ENCODE results near the gene NR0B2. TPM values are rescaled to one million over a fixed set of nuclear protein-coding genes. Genes with fewer than 3 reads are reported as not detected.

The NR0B2 gene, protein sequence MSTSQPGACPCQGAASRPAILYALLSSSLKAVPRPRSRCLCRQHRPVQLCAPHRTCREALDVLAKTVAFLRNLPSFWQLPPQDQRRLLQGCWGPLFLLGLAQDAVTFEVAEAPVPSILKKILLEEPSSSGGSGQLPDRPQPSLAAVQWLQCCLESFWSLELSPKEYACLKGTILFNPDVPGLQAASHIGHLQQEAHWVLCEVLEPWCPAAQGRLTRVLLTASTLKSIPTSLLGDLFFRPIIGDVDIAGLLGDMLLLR
- not detected in 2 replicates for total RNA-seq

DNA sequence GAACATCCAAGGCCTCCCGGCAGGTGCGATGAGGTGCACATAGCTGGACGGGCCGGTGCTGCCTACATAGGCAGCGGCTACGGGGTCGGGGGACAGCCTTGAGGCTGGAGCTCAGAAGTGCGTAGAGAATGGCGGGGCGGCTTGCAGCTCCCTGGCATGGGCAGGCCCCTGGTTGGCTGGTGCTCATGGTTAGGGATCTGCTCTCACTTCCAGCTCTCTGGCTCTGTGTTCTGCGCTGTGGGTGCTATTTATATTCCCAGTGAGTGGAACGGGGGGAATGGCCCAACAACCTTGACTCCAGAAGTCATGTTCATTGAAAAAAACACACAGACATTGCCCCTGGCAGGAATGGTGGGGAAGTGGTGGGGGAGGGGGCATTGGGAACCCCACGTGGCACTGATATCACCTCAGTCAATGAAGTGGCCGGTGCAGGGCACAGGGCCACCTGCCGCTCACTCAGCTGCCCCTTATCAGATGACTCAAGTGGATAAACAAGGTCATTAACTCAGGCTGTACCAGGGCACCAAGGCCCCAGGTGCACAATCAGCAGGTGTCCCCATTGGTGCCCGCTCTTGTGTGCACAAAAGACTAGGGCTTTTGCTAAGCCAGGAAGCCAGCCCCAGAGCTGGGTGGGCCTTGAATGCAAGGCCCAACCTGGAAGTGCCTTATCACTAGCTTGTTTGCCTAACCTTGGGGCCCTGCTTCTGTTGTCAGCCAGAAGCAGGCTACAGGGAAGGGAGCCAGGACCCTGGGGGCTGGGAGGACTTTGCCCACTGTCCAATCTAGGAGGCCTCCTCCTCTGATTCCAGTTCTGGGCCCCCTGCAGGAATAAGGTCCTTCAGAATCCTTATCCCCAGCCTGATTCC is at the start of gene NR0B2:
NR0B2 (minus strand) TSS at position 222 of the 866 bp plus-strand sequence; CDS start at position 187, 35 bp downstream.

DNA sequence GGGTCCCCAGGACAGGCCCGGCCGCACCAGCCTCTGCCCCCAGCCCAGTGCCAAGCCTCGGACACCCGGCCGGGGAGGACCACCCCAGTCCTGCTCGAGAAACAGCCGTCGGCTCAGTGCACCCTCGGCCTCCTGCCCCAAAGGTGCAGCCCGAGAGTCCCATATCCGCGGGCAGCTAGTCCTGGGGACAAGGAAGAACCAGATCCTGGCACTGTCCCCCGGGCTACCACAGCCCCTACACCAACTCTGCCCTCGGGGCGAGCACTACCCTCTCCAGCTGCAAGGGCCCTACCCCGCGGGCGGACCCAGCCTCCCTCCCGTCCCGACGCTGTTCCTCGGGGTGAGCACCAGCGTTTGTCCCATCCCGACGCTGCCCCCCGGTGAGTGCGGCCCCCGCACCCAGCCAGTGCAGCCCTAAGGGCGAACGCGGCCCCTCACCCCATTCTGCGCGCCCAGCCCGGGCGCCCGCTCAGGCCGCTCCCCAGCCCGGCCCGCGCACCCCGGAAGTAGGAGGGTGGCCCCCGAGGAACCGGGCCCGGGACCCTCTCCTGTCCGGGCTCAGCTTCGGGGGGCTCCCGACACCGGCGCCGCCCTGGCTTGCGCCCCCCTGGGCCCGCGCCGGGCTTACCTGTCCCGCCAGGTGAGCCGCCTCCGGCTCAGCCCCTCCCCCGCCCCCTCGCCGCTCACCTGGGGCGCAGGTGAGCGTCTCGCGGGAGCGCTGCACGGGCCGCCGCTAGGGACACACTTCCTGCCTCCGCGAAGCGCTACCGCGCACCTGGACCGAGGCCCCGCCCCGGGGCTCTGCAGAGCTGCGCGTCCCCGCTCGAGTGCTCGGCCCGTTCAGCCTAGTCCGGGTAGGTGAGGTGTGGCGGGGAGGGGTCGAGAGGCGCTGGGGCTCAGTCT is 46.2 kb upstream of the NR0B2 start, which contains the start of gene KDF1:
KDF1 (minus strand) TSS at position 747 of the 903 bp plus-strand sequence. CDS start 8,088 bp downstream, outside the sequence.

GRCh38 chr1:26921540-26922430 is 8.0 kb upstream of the NR0B2 start, which contains the start of gene NUDC:
NUDC (plus strand) TSS chr1:26921743; CDS start chr1:26921849, 106 bp downstream.

DNA sequence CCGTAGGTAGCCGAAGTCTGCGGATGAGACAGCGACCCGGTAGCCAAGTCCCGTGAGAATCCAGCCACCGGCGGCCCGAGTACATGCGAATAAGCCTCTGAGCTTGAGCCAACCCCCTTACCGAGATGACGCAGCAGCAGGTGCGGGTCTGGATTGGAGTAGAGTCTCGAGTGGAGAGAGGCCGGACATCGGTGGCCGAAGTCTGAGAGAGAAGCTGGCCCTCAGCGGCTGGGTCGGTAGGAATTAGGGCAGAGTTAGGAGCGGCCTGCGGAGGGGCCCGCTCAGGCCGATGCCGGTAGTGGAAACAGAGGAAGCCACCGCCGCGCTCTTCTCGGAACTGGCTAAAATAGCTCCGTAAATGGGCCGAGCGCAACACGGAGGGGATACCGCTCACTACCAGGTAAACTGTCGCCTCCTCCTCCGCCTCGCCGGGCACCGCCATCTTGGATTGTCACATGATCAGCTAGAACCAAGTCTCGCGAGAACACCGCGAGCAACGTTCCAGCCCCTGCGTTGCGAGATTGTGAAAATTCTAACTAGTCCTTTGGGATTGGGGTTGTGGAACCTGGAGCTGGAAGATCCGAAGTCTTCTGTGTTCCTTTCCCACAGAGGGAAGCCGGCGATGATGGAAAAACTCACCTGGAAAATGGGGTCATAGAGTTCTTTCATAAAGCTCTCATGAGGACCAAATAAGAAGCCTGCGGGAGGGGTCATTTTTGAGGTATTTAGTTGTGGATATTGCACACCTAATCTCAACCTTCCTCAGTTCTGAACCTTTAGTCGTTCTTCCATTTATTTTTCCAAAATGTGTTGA is 13.6 kb downstream of the NR0B2 start, which contains the start of gene GPATCH3:
GPATCH3 (minus strand) TSS at position 467 of the 814 bp plus-strand sequence; CDS start at position 442, 25 bp downstream.

DNA sequence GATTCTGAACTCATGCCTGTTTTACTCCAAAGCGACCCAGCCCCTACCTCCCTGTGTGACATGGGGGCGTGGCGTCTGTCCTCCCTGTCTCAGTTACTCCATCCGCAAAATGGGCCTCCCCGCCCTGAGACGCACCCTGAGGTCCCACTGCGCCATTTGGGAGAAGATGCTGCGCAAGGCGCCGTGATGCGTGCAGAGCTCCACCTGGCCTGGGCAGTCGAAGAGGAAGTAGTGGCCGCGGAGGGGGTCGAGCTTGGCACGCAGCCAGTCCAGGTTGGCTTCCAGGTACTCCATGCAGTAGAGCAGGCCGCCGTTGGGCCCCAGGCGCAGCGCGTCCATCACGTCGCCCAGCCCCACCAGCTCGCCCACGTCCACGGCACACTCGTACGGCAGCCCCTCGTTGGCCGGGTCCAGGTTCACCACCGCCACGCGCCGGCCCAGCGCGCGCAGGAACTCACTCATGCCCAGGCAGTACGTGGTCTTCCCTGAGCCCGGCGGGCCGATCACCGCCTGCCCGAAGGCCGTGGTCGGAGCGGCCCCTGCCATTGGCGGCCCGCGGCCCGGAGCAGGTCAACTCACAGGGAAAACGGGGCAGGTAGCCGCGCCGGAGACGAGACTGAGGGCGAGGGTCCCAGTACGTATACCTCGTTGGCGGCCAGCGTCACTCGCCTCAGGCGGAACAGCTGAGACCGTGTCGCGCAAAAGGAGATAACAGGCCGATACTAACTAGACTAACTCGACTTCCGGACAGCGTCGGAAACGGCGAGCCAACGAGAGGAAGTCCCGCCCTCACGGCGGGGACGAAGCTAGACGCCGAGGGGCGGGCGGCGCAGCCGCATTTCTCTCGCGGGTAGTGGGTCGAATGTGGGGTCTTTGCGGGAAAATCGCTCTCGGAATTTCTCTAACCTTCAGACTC is 24.0 kb downstream of the NR0B2 start, which contains the start of gene GPN2:
GPN2 (minus strand) TSS at position 733 of the 916 bp plus-strand sequence; CDS start at position 546, 187 bp downstream.

DNA sequence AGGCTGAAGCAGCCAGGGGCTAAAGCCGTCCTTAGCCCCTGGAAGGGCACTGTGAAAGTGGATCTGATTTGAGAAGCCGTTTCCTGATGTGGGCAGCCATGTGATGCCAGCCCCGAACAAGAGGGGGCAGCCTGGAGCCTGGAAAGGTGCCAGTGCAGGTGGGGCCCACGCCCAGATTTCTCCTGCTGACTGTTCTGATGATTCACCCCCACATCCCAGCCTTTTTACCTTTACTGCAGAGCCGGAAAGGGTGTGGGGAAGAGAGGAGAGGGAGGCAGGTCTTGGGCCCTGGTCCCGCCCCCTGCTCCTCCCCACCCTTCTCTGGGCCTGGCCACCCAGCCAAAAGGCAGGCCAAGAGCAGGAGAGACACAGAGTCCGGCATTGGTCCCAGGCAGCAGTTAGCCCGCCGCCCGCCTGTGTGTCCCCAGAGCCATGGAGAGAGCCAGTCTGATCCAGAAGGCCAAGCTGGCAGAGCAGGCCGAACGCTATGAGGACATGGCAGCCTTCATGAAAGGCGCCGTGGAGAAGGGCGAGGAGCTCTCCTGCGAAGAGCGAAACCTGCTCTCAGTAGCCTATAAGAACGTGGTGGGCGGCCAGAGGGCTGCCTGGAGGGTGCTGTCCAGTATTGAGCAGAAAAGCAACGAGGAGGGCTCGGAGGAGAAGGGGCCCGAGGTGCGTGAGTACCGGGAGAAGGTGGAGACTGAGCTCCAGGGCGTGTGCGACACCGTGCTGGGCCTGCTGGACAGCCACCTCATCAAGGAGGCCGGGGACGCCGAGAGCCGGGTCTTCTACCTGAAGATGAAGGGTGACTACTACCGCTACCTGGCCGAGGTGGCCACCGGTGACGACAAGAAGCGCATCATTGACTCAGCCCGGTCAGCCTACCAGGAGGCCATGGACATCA is 50.7 kb downstream of the NR0B2 start, which contains the start of gene SFN:
SFN (plus strand) TSS at position 369 of the 904 bp plus-strand sequence; CDS start at position 433, 64 bp downstream.

Other genes with a start within 250 kb of the NR0B2 start
- gene ARID1A, start 218.0 kb downstream of the NR0B2 start, total RNA-seq: 20.2 and 23.6 TPM in 2 replicates
- gene PIGV, start 126.0 kb downstream of the NR0B2 start, total RNA-seq: 18.0 and 18.2 TPM in 2 replicates
- gene ZDHHC18, start 87.3 kb downstream of the NR0B2 start, total RNA-seq: 14.9 and 15.3 TPM in 2 replicates
- 0.74 and 1.2 TPM in 2 replicates for gene SFN, start 50.8 kb downstream of the NR0B2 start, total RNA-seq
- gene GPN2, start 23.7 kb downstream of the NR0B2 start, total RNA-seq: 8.7 and 10.4 TPM in 2 replicates
- gene GPATCH3, start 13.5 kb downstream of the NR0B2 start, total RNA-seq: 7.4 and 11.7 TPM in 2 replicates
- gene NUDC, start 7.8 kb upstream of the NR0B2 start, total RNA-seq: 89.9 and 95.8 TPM in 2 replicates
- 0.67 and 1.3 TPM in 2 replicates for gene KDF1, start 46.5 kb upstream of the NR0B2 start, total RNA-seq
- 215 and 217 TPM in 2 replicates for gene TRNP1, start 79.7 kb upstream of the NR0B2 start, total RNA-seq
- 19.8 TPM in 2 replicates for gene TENT5B, start 98.9 kb upstream of the NR0B2 start, total RNA-seq
- gene SLC9A1, start 241.2 kb upstream of the NR0B2 start, total RNA-seq: 7.9 and 10.0 TPM in 2 replicates

Data from bronchus fibroblast of lung (primary cell).